HEK293 (cell line): ENCODE data around the gene C20orf204.
A peak's percentile ranks its signal among the peaks of the same experiment; 100 is the strongest.

ENCODE experiments used
- FEZF1 ChIP-seq: fragments of 450-650 bp; formaldehyde crosslinking; IDR thresholded peaks from 2 replicates; pipeline ENCODE4 v1.5.1; 2016; ENCODE audit warnings: missing biosample characterization, missing genetic modification characterization
- KLF1 ChIP-seq: fragments of 450-650 bp; formaldehyde crosslinking; IDR thresholded peaks from 2 replicates; pipeline ENCODE4 v1.5.1; 2016; ENCODE audit warnings: missing biosample characterization, missing genetic modification characterization
- KLF7 ChIP-seq: fragments of 450-650 bp; formaldehyde crosslinking; IDR thresholded peaks from 2 replicates; pipeline ENCODE4 v1.5.1; 2016; ENCODE audit warnings: missing biosample characterization, missing genetic modification characterization, borderline replicate concordance
- SETDB1 ChIP-seq: IDR thresholded peaks from one replicate; pipeline ENCODE4 v1.6.1; 2017; ENCODE audit warnings: mild to moderate bottlenecking, low read length, moderate library complexity, mixed read lengths; ENCODE audit not compliant: insufficient read length
- SP7 ChIP-seq: fragments of 450-650 bp; formaldehyde crosslinking; IDR thresholded peaks from 2 replicates; pipeline ENCODE4 v1.5.1; 2016; ENCODE audit warnings: missing biosample characterization, missing genetic modification characterization
- ZBTB1 ChIP-seq: fragments of 450-650 bp; formaldehyde crosslinking; IDR thresholded peaks from 2 replicates; pipeline ENCODE4 v1.5.1; 2016; ENCODE audit warnings: missing biosample characterization, missing genetic modification characterization
- ZBTB17 ChIP-seq: fragments of 450-650 bp; formaldehyde crosslinking; IDR thresholded peaks from 2 replicates; pipeline ENCODE4 v1.5.1; 2016; ENCODE audit warnings: missing biosample characterization, missing genetic modification characterization
- ZFHX2 ChIP-seq: fragments of 450-650 bp; formaldehyde crosslinking; conservative IDR thresholded peaks from 2 replicates; pipeline ENCODE4 v1.5.1; 2016; ENCODE audit warnings: missing biosample characterization, missing genetic modification characterization
- ZFP69B ChIP-seq: fragments of 450-650 bp; formaldehyde crosslinking; IDR thresholded peaks from 2 replicates; pipeline ENCODE4 v1.5.1; 2016; ENCODE audit warnings: missing biosample characterization, missing genetic modification characterization
- ZNF114 ChIP-seq: fragments of 450-650 bp; formaldehyde crosslinking; IDR thresholded peaks from 2 replicates; pipeline ENCODE4 v1.5.0; 2017; ENCODE audit warnings: missing biosample characterization, missing genetic modification characterization
- ZNF121 ChIP-seq: fragments of 450-650 bp; formaldehyde crosslinking; IDR thresholded peaks from 2 replicates; pipeline ENCODE4 v1.5.1; 2016; ENCODE audit warnings: missing biosample characterization, missing genetic modification characterization
- ZNF138 ChIP-seq: fragments of 450-650 bp; formaldehyde crosslinking; IDR thresholded peaks from 2 replicates; pipeline ENCODE4 v1.5.1; 2016; ENCODE audit warnings: missing biosample characterization, missing genetic modification characterization, borderline replicate concordance
- ZNF175 ChIP-seq: fragments of 450-650 bp; formaldehyde crosslinking; IDR thresholded peaks from 2 replicates; pipeline ENCODE4 v1.5.1; 2016; ENCODE audit warnings: missing biosample characterization, missing genetic modification characterization
- ZNF19 ChIP-seq: fragments of 450-650 bp; formaldehyde crosslinking; IDR thresholded peaks from 2 replicates; pipeline ENCODE4; 2016; ENCODE audit warnings: missing biosample characterization, missing genetic modification characterization, low read depth
- ZNF2 ChIP-seq: fragments of 450-650 bp; formaldehyde crosslinking; IDR thresholded peaks from 2 replicates; pipeline ENCODE4 v1.5.1; 2016; ENCODE audit warnings: missing biosample characterization, missing genetic modification characterization
- ZNF211 ChIP-seq: fragments of 450-650 bp; formaldehyde crosslinking; IDR thresholded peaks from 2 replicates; pipeline ENCODE4 v1.5.1; 2016; ENCODE audit warnings: low read depth, missing biosample characterization, missing genetic modification characterization
- ZNF23 ChIP-seq: fragments of 450-650 bp; formaldehyde crosslinking; IDR thresholded peaks from 2 replicates; pipeline ENCODE4 v1.5.1; 2016; ENCODE audit warnings: missing biosample characterization, missing genetic modification characterization, borderline replicate concordance
- ZNF404 ChIP-seq: fragments of 450-650 bp; formaldehyde crosslinking; IDR thresholded peaks from 2 replicates; pipeline ENCODE4 v1.5.1; 2017; ENCODE audit warnings: missing biosample characterization, missing genetic modification characterization
- ZNF433 ChIP-seq: fragments of 450-650 bp; formaldehyde crosslinking; IDR thresholded peaks from 2 replicates; pipeline ENCODE4 v1.5.1; 2016; ENCODE audit warnings: missing biosample characterization, missing genetic modification characterization, low read depth
- ZNF501 ChIP-seq: fragments of 450-650 bp; formaldehyde crosslinking; IDR thresholded peaks from 2 replicates; pipeline ENCODE4 v1.5.1; 2016; ENCODE audit warnings: missing biosample characterization, missing genetic modification characterization
- ZNF521 ChIP-seq: fragments of 450-650 bp; formaldehyde crosslinking; IDR thresholded peaks from 2 replicates; pipeline ENCODE4 v1.5.1; 2017; ENCODE audit warnings: missing biosample characterization, mild to moderate bottlenecking, missing genetic modification characterization
- ZNF529 ChIP-seq: fragments of 450-650 bp; formaldehyde crosslinking; IDR thresholded peaks from 2 replicates; pipeline ENCODE4 v1.5.1; 2017; ENCODE audit warnings: missing genetic modification characterization, missing biosample characterization; ENCODE audit not compliant: insufficient replicate concordance
- ZNF548 ChIP-seq: fragments of 450-650 bp; formaldehyde crosslinking; IDR thresholded peaks from 2 replicates; pipeline ENCODE4 v1.5.1; 2016; ENCODE audit warnings: missing biosample characterization, missing genetic modification characterization
- ZNF560 ChIP-seq: fragments of 450-650 bp; formaldehyde crosslinking; IDR thresholded peaks from 2 replicates; pipeline ENCODE4 v1.5.1; 2017; ENCODE audit warnings: missing biosample characterization, missing genetic modification characterization, borderline replicate concordance
- ZNF623 ChIP-seq: fragments of 450-650 bp; formaldehyde crosslinking; IDR thresholded peaks from 2 replicates; pipeline ENCODE4 v1.5.1; 2016; ENCODE audit warnings: missing biosample characterization, missing genetic modification characterization
- ZNF624 ChIP-seq: fragments of 450-650 bp; formaldehyde crosslinking; IDR thresholded peaks from 2 replicates; pipeline ENCODE4 v1.5.1; 2017; ENCODE audit warnings: missing biosample characterization, missing genetic modification characterization
- ZNF747 ChIP-seq: fragments of 450-650 bp; formaldehyde crosslinking; IDR thresholded peaks from 2 replicates; pipeline ENCODE4 v1.5.1; 2016; ENCODE audit warnings: missing biosample characterization, missing genetic modification characterization
- TF ChIP-seq, protein P1 (sequence below): fragments of 450-650 bp; formaldehyde crosslinking; IDR thresholded peaks from 2 replicates; pipeline ENCODE4 v1.5.1; 2016; ENCODE audit warnings: missing biosample characterization, missing genetic modification characterization
- TF ChIP-seq, protein P2 (sequence below): fragments of 450-650 bp; formaldehyde crosslinking; IDR thresholded peaks from 2 replicates; pipeline ENCODE4 v1.5.1; 2016; ENCODE audit warnings: missing biosample characterization, missing genetic modification characterization
- TF ChIP-seq, protein P3 (sequence below): fragments of 450-650 bp; formaldehyde crosslinking; IDR thresholded peaks from 2 replicates; pipeline ENCODE4 v1.5.1; 2016; ENCODE audit warnings: missing biosample characterization, missing genetic modification characterization
- TF ChIP-seq, protein P4 (sequence below): fragments of 450-650 bp; formaldehyde crosslinking; IDR thresholded peaks from 2 replicates; pipeline ENCODE4 v1.5.1; 2016; ENCODE audit warnings: missing biosample characterization, missing genetic modification characterization
- TF ChIP-seq, protein P5 (sequence below): fragments of 450-650 bp; formaldehyde crosslinking; IDR thresholded peaks from 2 replicates; pipeline ENCODE4 v1.5.1; 2017; ENCODE audit warnings: missing biosample characterization, mild to moderate bottlenecking, missing genetic modification characterization, moderate library complexity
- TF ChIP-seq, protein P6 (sequence below): fragments of 450-650 bp; formaldehyde crosslinking; IDR thresholded peaks from 2 replicates; pipeline ENCODE4 v1.5.1; 2016; ENCODE audit warnings: missing biosample characterization, missing genetic modification characterization, low read depth

The C20orf204 gene

DNA sequence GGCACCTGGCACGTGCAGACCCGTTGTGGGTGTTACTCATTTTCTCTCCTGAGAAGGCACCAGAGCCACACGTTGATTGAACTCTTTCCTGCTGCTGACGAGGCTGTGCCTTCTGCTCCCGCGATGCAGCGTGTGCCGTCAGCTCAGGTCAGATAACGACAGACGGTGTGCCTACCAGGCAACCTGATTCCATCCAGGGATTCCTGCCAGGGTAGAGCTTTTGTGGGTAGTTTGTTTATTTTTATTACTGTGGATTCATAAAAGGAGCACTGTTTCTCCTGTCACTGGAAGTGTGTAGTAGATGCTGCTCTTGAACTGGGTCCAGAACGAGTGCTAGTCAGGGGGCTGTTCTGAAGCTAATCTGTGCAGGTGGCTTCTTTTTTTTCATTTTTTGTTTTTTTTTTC lies 34.4 kb upstream of the C20orf204 start (continued):
- TF ChIP-seq, protein P1, sequence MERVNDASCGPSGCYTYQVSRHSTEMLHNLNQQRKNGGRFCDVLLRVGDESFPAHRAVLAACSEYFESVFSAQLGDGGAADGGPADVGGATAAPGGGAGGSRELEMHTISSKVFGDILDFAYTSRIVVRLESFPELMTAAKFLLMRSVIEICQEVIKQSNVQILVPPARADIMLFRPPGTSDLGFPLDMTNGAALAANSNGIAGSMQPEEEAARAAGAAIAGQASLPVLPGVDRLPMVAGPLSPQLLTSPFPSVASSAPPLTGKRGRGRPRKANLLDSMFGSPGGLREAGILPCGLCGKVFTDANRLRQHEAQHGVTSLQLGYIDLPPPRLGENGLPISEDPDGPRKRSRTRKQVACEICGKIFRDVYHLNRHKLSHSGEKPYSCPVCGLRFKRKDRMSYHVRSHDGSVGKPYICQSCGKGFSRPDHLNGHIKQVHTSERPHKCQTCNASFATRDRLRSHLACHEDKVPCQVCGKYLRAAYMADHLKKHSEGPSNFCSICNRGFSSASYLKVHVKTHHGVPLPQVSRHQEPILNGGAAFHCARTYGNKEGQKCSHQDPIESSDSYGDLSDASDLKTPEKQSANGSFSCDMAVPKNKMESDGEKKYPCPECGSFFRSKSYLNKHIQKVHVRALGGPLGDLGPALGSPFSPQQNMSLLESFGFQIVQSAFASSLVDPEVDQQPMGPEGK: peak; percentile 22; the same call in 1 of the 2 replicates
- TF ChIP-seq ZNF529: no peak
- TF ChIP-seq, protein P2, sequence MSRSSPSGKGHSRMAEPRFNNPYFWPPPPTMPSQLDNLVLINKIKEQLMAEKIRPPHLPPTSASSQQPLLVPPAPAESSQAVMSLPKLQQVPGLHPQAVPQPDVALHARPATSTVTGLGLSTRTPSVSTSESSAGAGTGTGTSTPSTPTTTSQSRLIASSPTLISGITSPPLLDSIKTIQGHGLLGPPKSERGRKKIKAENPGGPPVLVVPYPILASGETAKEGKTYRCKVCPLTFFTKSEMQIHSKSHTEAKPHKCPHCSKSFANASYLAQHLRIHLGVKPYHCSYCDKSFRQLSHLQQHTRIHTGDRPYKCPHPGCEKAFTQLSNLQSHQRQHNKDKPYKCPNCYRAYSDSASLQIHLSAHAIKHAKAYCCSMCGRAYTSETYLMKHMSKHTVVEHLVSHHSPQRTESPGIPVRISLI (tag by site-specific recombination): peak; percentile 95
- no peak for TF ChIP-seq ZNF19
- no peak for TF ChIP-seq ZNF747
- TF ChIP-seq ZNF501 (tag by site-specific recombination): no peak
- TF ChIP-seq ZFHX2 (tag by site-specific recombination): peak; percentile 42
- TF ChIP-seq ZBTB17 (tag by site-specific recombination): peak; percentile 89
- TF ChIP-seq SP7 (tag by site-specific recombination): peak; percentile 65; the same call in 1 of the 2 replicates
- TF ChIP-seq ZNF623 (tag by site-specific recombination): no peak
- TF ChIP-seq ZNF404 (tag by site-specific recombination): no peak
- TF ChIP-seq, protein P3, sequence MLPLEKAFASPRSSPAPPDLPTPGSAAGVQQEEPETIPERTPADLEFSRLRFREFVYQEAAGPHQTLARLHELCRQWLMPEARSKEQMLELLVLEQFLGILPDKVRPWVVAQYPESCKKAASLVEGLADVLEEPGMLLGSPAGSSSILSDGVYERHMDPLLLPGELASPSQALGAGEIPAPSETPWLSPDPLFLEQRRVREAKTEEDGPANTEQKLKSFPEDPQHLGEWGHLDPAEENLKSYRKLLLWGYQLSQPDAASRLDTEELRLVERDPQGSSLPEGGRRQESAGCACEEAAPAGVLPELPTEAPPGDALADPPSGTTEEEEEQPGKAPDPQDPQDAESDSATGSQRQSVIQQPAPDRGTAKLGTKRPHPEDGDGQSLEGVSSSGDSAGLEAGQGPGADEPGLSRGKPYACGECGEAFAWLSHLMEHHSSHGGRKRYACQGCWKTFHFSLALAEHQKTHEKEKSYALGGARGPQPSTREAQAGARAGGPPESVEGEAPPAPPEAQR (tag by site-specific recombination): 0 out of 2 replicates have a peak, but pooled peaks have one; percentile 37
- peak; percentile 96 for TF ChIP-seq FEZF1
- TF ChIP-seq ZNF2 (tag by site-specific recombination): no peak
- TF ChIP-seq ZBTB1 (tag by site-specific recombination): no peak
- TF ChIP-seq, protein P4, sequence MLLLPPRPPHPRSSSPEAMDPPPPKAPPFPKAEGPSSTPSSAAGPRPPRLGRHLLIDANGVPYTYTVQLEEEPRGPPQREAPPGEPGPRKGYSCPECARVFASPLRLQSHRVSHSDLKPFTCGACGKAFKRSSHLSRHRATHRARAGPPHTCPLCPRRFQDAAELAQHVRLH: peak; percentile 93
- TF ChIP-seq, protein P5, sequence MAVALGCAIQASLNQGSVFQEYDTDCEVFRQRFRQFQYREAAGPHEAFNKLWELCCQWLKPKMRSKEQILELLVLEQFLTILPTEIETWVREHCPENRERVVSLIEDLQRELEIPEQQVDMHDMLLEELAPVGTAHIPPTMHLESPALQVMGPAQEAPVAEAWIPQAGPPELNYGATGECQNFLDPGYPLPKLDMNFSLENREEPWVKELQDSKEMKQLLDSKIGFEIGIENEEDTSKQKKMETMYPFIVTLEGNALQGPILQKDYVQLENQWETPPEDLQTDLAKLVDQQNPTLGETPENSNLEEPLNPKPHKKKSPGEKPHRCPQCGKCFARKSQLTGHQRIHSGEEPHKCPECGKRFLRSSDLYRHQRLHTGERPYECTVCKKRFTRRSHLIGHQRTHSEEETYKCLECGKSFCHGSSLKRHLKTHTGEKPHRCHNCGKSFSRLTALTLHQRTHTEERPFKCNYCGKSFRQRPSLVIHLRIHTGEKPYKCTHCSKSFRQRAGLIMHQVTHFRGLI (tag by site-specific recombination): no peak
- no peak for TF ChIP-seq KLF7 (tag by site-specific recombination)
- TF ChIP-seq ZNF521 (tag by site-specific recombination): no peak
- TF ChIP-seq ZNF114 (tag by site-specific recombination): no peak
- no peak for TF ChIP-seq ZNF23 (tag by site-specific recombination)
- TF ChIP-seq ZNF138: no peak
- 0 out of 2 replicates have a peak, but pooled peaks have one; percentile 24 for TF ChIP-seq ZFP69B (tag by site-specific recombination)
- no peak for TF ChIP-seq ZNF211 (tag by site-specific recombination)
- TF ChIP-seq ZNF560: no peak
- TF ChIP-seq, protein P6, sequence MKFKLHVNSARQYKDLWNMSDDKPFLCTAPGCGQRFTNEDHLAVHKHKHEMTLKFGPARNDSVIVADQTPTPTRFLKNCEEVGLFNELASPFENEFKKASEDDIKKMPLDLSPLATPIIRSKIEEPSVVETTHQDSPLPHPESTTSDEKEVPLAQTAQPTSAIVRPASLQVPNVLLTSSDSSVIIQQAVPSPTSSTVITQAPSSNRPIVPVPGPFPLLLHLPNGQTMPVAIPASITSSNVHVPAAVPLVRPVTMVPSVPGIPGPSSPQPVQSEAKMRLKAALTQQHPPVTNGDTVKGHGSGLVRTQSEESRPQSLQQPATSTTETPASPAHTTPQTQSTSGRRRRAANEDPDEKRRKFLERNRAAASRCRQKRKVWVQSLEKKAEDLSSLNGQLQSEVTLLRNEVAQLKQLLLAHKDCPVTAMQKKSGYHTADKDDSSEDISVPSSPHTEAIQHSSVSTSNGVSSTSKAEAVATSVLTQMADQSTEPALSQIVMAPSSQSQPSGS (tag by site-specific recombination): no peak
- TF ChIP-seq ZNF121 (tag by site-specific recombination): no peak
- no peak for TF ChIP-seq SETDB1
- no peak for TF ChIP-seq KLF1 (tag by site-specific recombination)
- TF ChIP-seq ZNF175 (tag by site-specific recombination): no peak
- TF ChIP-seq ZNF433 (tag by site-specific recombination): no peak
- no peak for TF ChIP-seq ZNF624 (tag by site-specific recombination)
- TF ChIP-seq ZNF548 (tag by site-specific recombination): no peak
